ENCODE results near the gene LAMA2.

GRCh38 chr6:129084406-129084805 lies 201.5 kb downstream of the LAMA2 start:
- TF ChIP-seq POLR2A (IDR thresholded peaks at IDR 0.05) (no peak), CTCF (IDR thresholded peaks at IDR 0.05) (no peak), EP300 (IDR thresholded peaks at IDR 0.05) (no peak), POLR2AphosphoS5 (IDR thresholded peaks at IDR 0.05) (no peak)

Data from sigmoid colon (tissue), 4 donors.